Measurements from ENCODE around the gene PLPP3.
"Not testable (repeated sequence)": the region's sequence is repeated elsewhere in the genome, so short reads cannot be mapped to it uniquely, and the experiment has no call there.

Gene PLPP3

DNA sequence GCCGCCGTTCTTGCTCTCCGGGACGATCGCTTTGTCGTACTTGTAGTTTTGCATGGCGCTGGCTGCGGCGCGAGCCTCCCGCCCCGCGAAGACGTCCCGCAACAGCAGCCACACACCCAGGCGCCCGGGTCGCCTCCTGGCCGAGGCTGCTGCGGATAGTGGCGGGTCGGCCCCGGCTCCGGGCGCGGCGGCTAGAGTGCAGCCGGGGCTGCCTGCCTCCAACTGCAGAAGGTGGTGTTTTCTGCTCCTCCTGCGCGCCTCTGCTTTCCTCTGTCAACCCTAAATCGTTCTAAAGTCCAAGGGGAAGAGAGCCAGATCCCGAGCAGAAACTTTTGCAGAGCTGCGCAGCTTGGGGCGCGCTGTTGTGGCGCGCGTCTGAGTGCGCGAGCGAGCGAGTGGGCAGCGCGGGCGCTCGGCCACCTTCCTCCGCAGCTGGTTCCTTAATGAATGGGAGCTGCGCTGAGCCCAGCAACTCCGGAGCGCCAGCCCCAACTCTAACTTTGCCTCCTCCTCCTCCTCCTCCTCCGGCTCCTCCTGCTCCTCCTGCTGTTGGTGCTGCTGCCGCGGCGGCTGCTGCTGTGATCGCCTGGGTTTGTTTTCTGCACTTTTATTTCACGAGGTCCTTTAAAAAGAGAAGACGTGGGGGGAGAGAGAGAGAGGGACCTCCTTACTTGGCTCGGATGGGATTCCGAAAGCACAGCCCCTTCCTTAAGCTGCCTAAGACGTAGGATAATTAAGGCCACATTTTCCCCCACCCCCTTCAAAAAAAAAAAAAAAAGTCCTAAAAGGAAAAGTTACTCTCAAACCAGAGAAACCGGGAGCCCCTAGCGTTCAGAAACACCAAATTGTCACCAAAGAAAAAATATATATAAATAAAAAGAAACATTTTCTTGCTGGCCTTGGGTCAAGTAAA lies at the start of gene PLPP3:
PLPP3 (minus strand) TSS at position 601 of the 913 bp plus-strand sequence; CDS start at position 54, 547 bp downstream.
- DNase-seq (ENCODE audit: low spot score), result peak; percentile 91

DNA sequence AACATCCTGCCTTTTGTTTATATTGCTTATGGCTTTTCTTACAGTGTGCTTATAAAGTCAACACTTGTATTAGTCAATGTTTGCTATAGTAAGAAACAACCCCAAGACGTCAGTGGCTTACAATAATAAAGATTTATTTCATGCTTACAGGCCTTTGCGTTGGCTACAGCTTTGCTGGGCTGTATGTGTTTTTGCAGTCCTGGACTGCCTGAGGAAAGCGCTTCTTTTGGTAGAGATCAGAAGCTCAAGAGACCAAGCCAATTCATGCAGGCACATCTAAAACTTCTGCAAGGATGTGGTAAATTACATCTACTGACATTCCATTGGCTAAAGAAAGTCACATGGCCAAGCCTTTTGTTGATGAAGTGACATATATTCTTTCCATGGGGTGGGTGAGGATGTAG lies 48.3 kb upstream of the PLPP3 start:
- no peak for DNase-seq (ENCODE audit: low spot score)

GRCh38 chr1:56627019-56627635 lies 47.8 kb upstream of the PLPP3 start:
- DNase-seq (ENCODE audit: low spot score), result no peak

GRCh38 chr1:56626546-56626945 lies 47.2 kb upstream of the PLPP3 start:
- peak; percentile 36 for DNase-seq (ENCODE audit: low spot score)

DNA sequence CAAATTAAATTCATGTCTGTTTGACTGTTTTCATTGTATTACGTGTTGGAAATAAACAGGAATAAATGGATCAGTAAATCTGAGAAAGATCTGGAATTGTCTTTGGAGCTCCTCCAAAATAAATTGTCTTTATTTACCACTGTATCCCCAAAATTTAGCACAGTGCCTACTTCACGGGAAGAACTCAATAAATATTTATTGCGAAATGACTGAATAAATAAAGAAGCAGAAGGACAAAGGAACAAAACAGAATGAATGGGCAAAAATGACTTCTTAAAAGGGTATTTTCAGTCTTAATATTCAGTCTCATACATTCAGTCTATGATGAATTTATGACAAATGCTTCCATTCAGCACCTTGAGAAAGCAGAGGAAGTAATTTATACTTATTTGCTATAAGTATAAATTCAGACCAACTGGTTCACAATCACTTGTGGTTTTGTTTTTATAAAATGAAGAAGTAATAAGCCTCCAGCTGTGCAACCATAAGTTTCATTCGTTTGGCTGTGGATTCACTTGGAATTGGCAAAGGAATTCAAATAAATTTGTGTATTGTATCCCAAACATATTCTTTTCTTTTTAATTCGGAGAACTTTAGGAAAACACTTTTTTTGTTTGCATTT lies 46.6 kb upstream of the PLPP3 start:
- DNase-seq (ENCODE audit: low spot score), result no peak

DNA sequence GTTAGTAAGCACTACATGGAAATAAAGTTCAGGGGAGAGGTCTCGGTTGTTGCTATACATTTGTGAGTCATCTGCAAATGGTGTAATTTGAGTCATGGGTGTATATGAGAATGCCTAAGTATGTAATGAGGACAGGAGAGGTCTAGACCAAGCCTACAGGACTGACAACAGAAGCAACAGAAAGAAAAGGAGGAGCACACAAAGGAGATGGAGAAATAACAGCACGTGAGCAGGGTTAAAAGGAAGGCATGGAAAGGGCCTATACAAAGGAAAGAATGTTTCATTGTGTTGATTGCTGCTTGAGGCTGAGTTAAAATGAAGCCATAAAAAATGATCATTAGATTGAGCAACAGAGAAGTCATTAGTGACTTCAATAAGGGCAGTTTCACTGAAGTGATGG lies 37.8 kb upstream of the PLPP3 start:
- DNase-seq (ENCODE audit: low spot score), result no peak

DNA sequence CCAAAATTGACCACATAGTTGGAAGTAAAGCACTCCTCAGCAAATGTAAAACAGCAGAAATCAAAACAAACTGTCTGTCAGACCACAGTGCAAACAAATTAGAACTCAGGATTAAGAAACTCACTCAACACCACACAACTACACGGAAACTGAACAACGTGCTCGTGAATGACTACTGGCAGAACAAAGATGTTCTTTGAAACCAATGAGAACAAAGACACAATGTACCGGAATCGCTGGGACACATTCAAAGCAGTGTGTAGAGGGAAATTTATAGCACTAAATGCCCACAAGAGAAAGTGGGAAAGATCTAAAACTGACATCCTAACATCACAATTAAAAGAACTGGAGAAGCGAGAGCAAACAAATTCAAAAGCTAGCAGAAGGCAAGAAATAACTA lies 31.4 kb upstream of the PLPP3 start:
- DNase-seq (ENCODE audit: low spot score), result not testable (repeated sequence)

DNA sequence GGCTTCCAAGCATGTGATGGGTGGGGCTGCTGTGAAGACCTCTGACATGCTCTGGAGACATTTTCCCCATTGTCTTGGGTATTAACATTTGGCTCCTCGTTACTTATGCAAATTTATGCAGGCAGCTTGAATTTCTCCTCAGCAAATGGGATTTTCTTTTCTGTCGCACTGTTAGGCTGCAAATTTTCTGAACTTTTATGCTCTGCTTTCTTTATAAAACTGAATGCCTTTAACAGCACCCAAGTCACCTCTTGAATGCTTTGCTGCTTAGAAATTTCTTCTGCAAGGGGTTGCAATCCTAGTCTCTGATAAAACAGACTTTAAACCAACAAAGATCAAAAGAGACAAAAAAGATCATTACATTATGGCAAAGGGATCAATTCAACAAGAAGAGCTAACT lies 30.7 kb upstream of the PLPP3 start:
- DNase-seq (ENCODE audit: low spot score), result not testable (repeated sequence)

DNA sequence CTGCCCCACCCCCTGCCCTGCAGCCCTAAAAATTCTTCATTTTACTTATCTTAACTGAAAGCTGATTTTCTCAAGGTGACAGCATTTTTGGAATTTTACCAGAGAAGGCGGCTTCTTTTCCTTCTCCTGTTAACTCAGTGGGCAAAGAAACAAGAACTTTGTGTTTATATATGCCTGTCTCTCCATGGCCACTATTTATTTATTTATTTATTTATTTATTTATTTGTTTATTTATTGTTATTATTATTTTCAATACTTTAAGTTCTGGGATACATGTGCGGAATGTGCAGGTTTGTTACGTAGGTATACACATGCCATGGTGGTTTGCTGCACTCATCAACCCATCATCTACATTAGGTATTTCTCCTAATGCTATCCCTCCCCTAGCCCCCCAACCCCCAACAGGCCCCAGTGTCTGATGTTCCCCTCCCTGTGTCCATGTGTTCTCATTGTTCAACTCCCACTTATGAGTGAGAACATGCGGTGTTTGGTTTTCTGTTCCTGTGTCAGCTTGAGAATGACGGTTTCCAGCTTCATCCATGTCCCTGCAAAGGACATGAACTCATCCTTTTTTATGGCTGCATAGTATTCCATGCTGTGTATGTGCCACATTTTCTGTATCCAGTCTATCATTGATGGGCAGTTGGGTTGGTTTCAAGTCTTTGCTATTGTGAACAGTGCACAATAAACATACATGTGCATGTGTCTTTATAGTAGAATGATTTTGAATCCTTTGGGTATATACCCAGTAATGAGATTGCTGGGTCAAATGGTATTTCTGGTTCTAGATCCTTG lies 16.2 kb upstream of the PLPP3 start:
- not testable (repeated sequence) for DNase-seq (ENCODE audit: low spot score)

DNA sequence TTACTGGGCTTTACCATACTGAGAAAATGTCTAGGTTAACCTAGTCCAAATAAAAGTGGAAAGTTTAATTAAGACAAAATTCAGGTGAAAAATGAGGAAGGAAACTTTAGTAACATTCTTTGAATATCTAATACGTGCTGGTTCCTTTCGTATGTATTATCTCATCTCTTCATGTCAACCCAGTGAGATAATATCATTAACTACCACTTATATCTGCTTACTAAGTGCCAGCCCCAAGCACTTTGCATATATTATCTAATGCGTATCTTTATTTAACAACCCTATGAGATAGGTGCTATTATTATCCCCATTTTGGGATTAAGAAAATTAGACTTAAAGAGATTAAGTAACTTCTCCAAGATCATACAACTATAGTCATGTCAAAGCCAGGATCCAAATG lies 12.5 kb upstream of the PLPP3 start:
- no peak for DNase-seq (ENCODE audit: low spot score)

- DNase-seq (ENCODE audit: low spot score), result no peak
These were observed 11.2 kb upstream of the PLPP3 start for GRCh38 chr1:56590520-56591011.

DNA sequence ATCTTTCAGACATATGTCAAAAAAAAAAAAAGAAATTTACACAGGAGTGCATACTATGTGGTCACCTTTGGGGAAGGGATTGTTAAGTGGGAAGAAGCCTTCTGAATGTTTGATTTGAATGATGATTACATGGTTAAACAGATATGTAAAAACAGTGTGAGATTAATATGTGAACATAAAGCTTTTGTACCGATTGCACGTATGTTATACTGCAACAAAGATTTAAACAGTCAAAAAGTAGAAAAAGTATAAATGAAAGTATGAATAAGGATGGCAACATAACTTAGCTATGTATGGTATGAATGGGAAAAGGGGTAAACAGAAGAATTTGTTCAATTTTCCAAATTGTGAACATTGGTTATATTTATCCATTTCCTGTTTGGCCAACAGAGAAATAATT lies 10.0 kb upstream of the PLPP3 start:
- DNase-seq (ENCODE audit: low spot score), result no peak

GRCh38 chr1:56586502-56586901 lies 7.1 kb upstream of the PLPP3 start:
- DNase-seq (ENCODE audit: low spot score), result no peak

GRCh38 chr1:56585985-56586384 lies 6.6 kb upstream of the PLPP3 start:
- no peak for DNase-seq (ENCODE audit: low spot score)

- peak; percentile 53 for DNase-seq (ENCODE audit: low spot score)
These were observed 5.7 kb upstream of the PLPP3 start for GRCh38 chr1:56584910-56585528.

- DNase-seq (ENCODE audit: low spot score), result no peak
These were observed 4.7 kb upstream of the PLPP3 start for GRCh38 chr1:56583957-56584468.

DNA sequence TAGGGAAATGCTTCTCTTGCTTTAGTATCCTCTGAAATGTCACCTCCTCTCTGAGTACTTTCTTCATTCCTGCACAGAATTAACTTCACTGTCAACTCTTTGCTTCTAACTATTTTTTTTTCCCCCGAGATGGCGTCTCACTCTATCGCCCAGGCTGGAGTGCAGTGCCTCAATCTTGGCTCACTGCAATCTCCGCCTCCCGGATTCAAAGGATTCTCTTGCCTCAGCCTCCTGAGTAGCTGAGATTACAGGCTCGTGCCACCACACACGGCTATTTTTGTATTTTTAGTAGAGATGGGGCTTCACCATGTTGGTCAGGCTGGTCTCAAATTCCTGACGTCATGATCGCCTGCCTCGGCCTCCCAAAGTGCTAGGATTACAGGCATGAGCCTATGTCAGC lies 1.4 kb upstream of the PLPP3 start:
- no peak for DNase-seq (ENCODE audit: low spot score)

- DNase-seq (ENCODE audit: low spot score), result peak; percentile 50
These were observed 1.0 kb downstream of the PLPP3 start for GRCh38 chr1:56578138-56578962.

GRCh38 chr1:56577406-56578137 lies 1.8 kb downstream of the PLPP3 start:
- DNase-seq (ENCODE audit: low spot score), result no peak

Measured in AG20443 (cell line).